ENCODE data around the gene SUN2.

SUN2 gene

DNA sequence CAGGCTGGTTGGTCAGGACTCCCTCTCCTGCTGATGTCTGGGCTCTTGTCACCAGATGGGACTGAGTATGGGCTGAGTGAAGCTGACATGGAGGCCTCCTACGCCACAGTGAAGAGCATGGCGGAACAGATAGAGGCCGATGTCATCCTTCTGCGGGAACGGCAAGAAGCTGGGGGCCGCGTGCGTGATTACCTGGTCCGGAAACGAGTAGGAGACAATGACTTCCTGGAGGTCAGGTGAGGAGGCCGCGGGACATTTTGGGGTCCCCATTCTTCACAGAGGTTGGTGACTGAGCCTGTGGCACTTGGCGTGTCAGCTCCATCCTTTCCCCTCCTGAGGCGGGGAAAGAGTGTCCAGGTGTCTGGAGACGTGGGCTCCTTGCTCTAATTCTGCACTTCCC, 39.9 kb downstream of the SUN2 start:
- no peak for DNase-seq (ENCODE audit: low spot score)

DNA sequence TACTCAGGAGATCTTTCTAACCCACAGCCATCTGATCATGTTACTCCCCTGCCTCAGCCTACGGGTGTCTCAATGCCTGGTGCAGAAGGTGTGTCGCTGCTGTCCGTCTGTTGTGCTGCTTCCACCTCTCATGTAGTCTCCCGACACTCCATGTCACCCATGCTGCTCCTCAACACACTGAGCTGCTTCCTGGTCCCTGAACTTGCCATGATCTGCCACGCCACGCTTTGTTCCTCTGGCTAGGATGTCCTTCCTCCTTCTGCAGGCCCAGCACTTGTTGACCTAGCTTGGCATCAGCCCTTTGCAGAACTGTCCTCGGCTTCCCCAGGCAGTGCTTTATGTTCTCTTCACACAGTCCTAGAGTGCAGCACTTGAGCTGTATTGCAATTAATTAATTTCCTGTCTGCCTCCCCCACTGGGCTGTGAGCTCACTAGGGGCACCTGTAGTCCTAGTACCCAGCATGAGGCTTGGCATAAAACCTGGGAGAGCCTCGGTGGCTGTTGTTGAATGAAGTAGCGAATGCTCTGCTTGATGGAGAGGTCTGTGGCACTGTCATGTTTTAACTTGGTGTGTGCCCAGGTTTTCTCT, 40.5 kb downstream of the SUN2 start:
- DNase-seq (ENCODE audit: low spot score), result no peak

GRCh38 chr22:38713921-38714320, 41.9 kb downstream of the SUN2 start:
- DNase-seq (ENCODE audit: low spot score), result no peak

- no peak for DNase-seq (ENCODE audit: low spot score)
Observed at GRCh38 chr22:38712486-38713207, 43.2 kb downstream of the SUN2 start.

GRCh38 chr22:38710866-38711265, 44.9 kb downstream of the SUN2 start:
- DNase-seq (ENCODE audit: low spot score), result no peak

- no peak for DNase-seq (ENCODE audit: low spot score)
Observed at GRCh38 chr22:38710351-38710750, 45.4 kb downstream of the SUN2 start.

- no peak for DNase-seq (ENCODE audit: low spot score)
Observed at GRCh38 chr22:38709306-38709705, 46.5 kb downstream of the SUN2 start.

GRCh38 chr22:38707984-38708383, 47.8 kb downstream of the SUN2 start:
- DNase-seq (ENCODE audit: low spot score), result no peak

DNA sequence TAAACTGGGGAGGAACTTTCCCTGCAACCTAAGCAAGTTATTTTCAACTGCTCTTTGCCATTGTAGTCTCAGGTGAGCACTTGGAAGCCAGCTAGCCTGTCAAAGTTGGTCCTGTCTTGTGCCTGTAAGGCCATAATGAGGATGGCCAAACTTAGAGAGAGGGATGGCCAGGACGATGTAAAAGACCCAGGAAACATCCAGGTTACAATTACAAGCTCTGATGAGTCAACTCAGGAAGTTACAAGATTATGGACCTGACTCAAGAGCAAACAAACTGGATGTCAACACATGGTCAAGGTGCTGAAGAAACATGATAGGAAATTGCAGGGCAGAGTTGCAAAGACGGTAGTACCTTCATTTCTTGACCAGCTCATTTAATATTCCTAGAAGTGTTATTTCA, 48.5 kb downstream of the SUN2 start:
- no peak for DNase-seq (ENCODE audit: low spot score)

- no peak for DNase-seq (ENCODE audit: low spot score)
Observed at GRCh38 chr22:38706901-38707195, 49.0 kb downstream of the SUN2 start.

- DNase-seq (ENCODE audit: low spot score), result no peak
Observed at GRCh38 chr22:38706101-38706900, 49.5 kb downstream of the SUN2 start.

- peak; percentile 100 for DNase-seq (ENCODE audit: low spot score)
Observed at GRCh38 chr22:38705235-38706100, 50.3 kb downstream of the SUN2 start, which contains the start of gene GTPBP1. GTPBP1 (plus strand) TSS chr22:38705944; CDS start chr22:38705956, 12 bp downstream.

DNA sequence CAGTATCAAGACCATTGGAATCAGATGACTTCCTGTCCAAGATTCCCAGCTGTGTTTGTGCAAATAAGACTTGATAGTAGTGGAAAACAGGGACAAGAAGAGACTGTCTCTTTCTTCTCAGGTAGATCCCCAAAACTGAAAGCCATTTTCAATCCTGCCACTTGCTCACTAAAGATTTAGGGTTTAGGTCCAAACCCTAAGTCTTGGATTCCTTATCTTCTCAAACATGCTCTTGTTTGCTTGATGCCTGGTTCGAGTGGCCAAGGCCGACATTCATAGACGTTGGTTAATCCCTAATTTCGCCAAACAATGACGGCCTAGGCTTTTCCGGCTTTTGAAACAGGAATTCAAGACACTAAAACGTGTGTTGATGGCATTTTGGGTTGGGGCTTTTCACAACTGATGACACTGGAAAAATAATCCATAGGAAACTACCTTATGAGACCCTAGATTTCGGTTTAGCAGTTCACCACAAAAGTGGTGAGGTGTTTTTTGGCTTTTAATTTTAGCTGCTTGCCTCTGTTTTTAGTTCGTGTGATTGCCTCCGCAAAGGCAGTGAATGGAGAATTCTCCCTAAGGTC, 51.1 kb downstream of the SUN2 start:
- no peak for DNase-seq (ENCODE audit: low spot score)

GRCh38 chr22:38700789-38701628, 54.8 kb downstream of the SUN2 start, which contains the start of gene JOSD1:
JOSD1 (minus strand) TSS chr22:38700943; CDS start chr22:38699987, 956 bp downstream.
- DNase-seq (ENCODE audit: low spot score), result peak; percentile 96

- DNase-seq (ENCODE audit: low spot score), result no peak
Observed at GRCh38 chr22:38700270-38700788, 55.5 kb downstream of the SUN2 start.

- no peak for DNase-seq (ENCODE audit: low spot score)
Observed at GRCh38 chr22:38699784-38700183, 56.0 kb downstream of the SUN2 start.

GRCh38 chr22:38699143-38699542, 56.7 kb downstream of the SUN2 start:
- no peak for DNase-seq (ENCODE audit: low spot score)

GRCh38 chr22:38698407-38699094, 57.2 kb downstream of the SUN2 start:
- no peak for DNase-seq (ENCODE audit: low spot score)

GRCh38 chr22:38697425-38698089, 58.2 kb downstream of the SUN2 start:
- DNase-seq (ENCODE audit: low spot score), result no peak
